WTC11 (cell line): ENCODE results near the gene FGF14. TPM values are rescaled to one million over a fixed set of nuclear protein-coding genes. Genes with fewer than 3 reads are reported as not detected.
A peak's percentile ranks its signal among the peaks of the same experiment; 100 is the strongest.

ENCODE experiments used
- ATAC-seq: fragments of 200-7000 bp; cut with Tn5 transposase; 2 replicates; pipeline ENCODE4 v1.10.0; 2021; ENCODE audit warnings: mild to moderate bottlenecking, moderate library complexity
- CTCF ChIA-PET: fragments of 300-600 bp; sonication (Branson Sonifier 250); formaldehyde crosslinking; loops from one replicate; lab custom pipeline; 2021; ENCODE audit warnings: antibody characterized with exemption; lab: Charles Lee
- POLR2A ChIA-PET: fragments of 350-600 bp; sonication (Branson Sonifier 250); formaldehyde crosslinking; loops from one replicate; lab custom pipeline; 2021; ENCODE audit warnings: antibody characterized with exemption; lab: Charles Lee
- DNase-seq: peaks from one replicate; pipeline ENCODE4 v3.0.0; 2021; ENCODE audit warnings: low spot score
- H3K27ac Mint-ChIP-seq: 2 replicates; pipeline ENCODE4 v1.8.0; 2021; ENCODE audit warnings: mixed read lengths
- H3K27me3 Mint-ChIP-seq: 2 replicates; pipeline ENCODE4 v1.8.0; 2021; ENCODE audit warnings: low read depth, mild to moderate bottlenecking, moderate library complexity, mixed read lengths
- H3K36me3 Mint-ChIP-seq: 2 replicates; pipeline ENCODE4 v1.8.0; 2021; ENCODE audit warnings: mixed read lengths
- H3K4me1 Mint-ChIP-seq: 2 replicates; pipeline ENCODE4 v1.8.0; 2022; ENCODE audit warnings: mixed read lengths
- H3K4me3 Mint-ChIP-seq: 2 replicates; pipeline ENCODE4 v1.8.0; 2021; ENCODE audit warnings: mild to moderate bottlenecking, moderate library complexity, mixed read lengths
- H3K9me3 Mint-ChIP-seq: 2 replicates; pipeline ENCODE4 v1.8.0; 2021; ENCODE audit warnings: mixed read lengths
- ATF1 ChIP-seq: sonication (generic); formaldehyde crosslinking; IDR thresholded peaks from 2 replicates; pipeline ENCODE4 v1.8.1; 2023; ENCODE audit warnings: mild to moderate bottlenecking, moderate library complexity, missing genetic modification reagents
- ATF2 ChIP-seq: sonication (generic); formaldehyde crosslinking; IDR thresholded peaks from 2 replicates; pipeline ENCODE4 v1.8.1; 2022; ENCODE audit warnings: low read depth, missing genetic modification reagents, borderline replicate concordance
- ATF6 ChIP-seq: sonication (generic); formaldehyde crosslinking; IDR thresholded peaks from 2 replicates; pipeline ENCODE4 v1.8.1; 2023; ENCODE audit warnings: mild to moderate bottlenecking, missing genetic modification reagents
- E2F4 ChIP-seq: sonication (generic); formaldehyde crosslinking; IDR thresholded peaks from 2 replicates; pipeline ENCODE4 v1.8.1; 2022; ENCODE audit warnings: low read depth, mild to moderate bottlenecking, moderate library complexity, missing genetic modification reagents, borderline replicate concordance
- ELF4 ChIP-seq: sonication (generic); formaldehyde crosslinking; IDR thresholded peaks from 2 replicates; pipeline ENCODE4 v1.8.1; 2022; ENCODE audit warnings: low read depth, mild to moderate bottlenecking, moderate library complexity, missing genetic modification reagents
- FOXK1 ChIP-seq: sonication (generic); formaldehyde crosslinking; IDR thresholded peaks from 2 replicates; pipeline ENCODE4 v1.8.0; 2022; ENCODE audit warnings: mild to moderate bottlenecking, moderate library complexity, missing genetic modification reagents
- JAZF1 ChIP-seq: fragments of 250-450 bp; sonication (Bioruptor Pico); IDR thresholded peaks from 2 replicates; pipeline ENCODE4 v1.9.0; 2021; ENCODE audit warnings: moderate library complexity, mild to moderate bottlenecking, inconsistent platforms
- MYBL2 ChIP-seq: sonication (generic); formaldehyde crosslinking; IDR thresholded peaks from 2 replicates; pipeline ENCODE4 v1.8.1; 2023; ENCODE audit warnings: mild to moderate bottlenecking, moderate library complexity, missing genetic modification reagents
- NR2C2 ChIP-seq: sonication (generic); formaldehyde crosslinking; IDR thresholded peaks from 2 replicates; pipeline ENCODE4 v1.8.0; 2022; ENCODE audit warnings: mild to moderate bottlenecking, missing genetic modification reagents
- RELA ChIP-seq: sonication (generic); formaldehyde crosslinking; IDR thresholded peaks from 2 replicates; pipeline ENCODE4 v1.8.1; 2022; ENCODE audit warnings: missing genetic modification reagents, mild to moderate bottlenecking, borderline replicate concordance
- SMAD3 ChIP-seq: sonication (generic); formaldehyde crosslinking; IDR thresholded peaks from 2 replicates; pipeline ENCODE4 v1.8.0; 2022; ENCODE audit warnings: missing genetic modification reagents, mild to moderate bottlenecking, borderline replicate concordance
- SMAD4 ChIP-seq: sonication (generic); formaldehyde crosslinking; IDR thresholded peaks from 2 replicates; pipeline ENCODE4 v1.8.0; 2022; ENCODE audit warnings: mild to moderate bottlenecking, missing genetic modification reagents
- SOX15 ChIP-seq: fragments of 250-450 bp; sonication (Bioruptor Pico); IDR thresholded peaks from 2 replicates; pipeline ENCODE4 v1.9.0; 2021; ENCODE audit warnings: mild to moderate bottlenecking
- ZBTB21 ChIP-seq: sonication (generic); formaldehyde crosslinking; IDR thresholded peaks from 2 replicates; pipeline ENCODE4 v1.8.1; 2023; ENCODE audit warnings: mild to moderate bottlenecking, missing genetic modification reagents, borderline replicate concordance
- ZNF219 ChIP-seq: sonication (generic); formaldehyde crosslinking; IDR thresholded peaks from 2 replicates; pipeline ENCODE4 v1.8.0; 2023; ENCODE audit warnings: missing genetic modification reagents, mild to moderate bottlenecking, borderline replicate concordance
- ZNF317 ChIP-seq: sonication (generic); formaldehyde crosslinking; IDR thresholded peaks from 2 replicates; pipeline ENCODE4 v1.8.1; 2023; ENCODE audit warnings: low read depth, mild to moderate bottlenecking, moderate library complexity, missing genetic modification reagents, borderline replicate concordance
- ZNF396 ChIP-seq: fragments of 250-450 bp; sonication (Bioruptor Pico); IDR thresholded peaks from 2 replicates; pipeline ENCODE4 v1.8.0; 2021; ENCODE audit warnings: mild to moderate bottlenecking, moderate library complexity, borderline replicate concordance
- ZNF532 ChIP-seq: fragments of 250-450 bp; sonication (Bioruptor Pico); IDR thresholded peaks from 2 replicates; pipeline ENCODE4 v1.9.0; 2021; ENCODE audit warnings: mild to moderate bottlenecking, borderline replicate concordance
- total RNA-seq: library from RNA; stranded (reverse); gene quantifications from 3 replicates; pipeline ENCODE4 v1.2.3, GENCODE V29; 2021
- TF ChIP-seq, protein P1 (sequence below): sonication (generic); formaldehyde crosslinking; IDR thresholded peaks from 2 replicates; pipeline ENCODE4 v1.8.1; 2022; ENCODE audit warnings: mild to moderate bottlenecking, moderate library complexity, missing genetic modification reagents
- TF ChIP-seq, protein P2 (sequence below): fragments of 250-450 bp; sonication (Bioruptor Pico); IDR thresholded peaks from 2 replicates; pipeline ENCODE4 v1.9.0; 2021; ENCODE audit warnings: moderate library complexity, mild to moderate bottlenecking, inconsistent platforms, borderline replicate concordance
- TF ChIP-seq, protein P3 (sequence below): sonication (generic); formaldehyde crosslinking; IDR thresholded peaks from 2 replicates; pipeline ENCODE4 v1.8.0; 2022; ENCODE audit warnings: mild to moderate bottlenecking, missing genetic modification reagents

Gene FGF14
- total RNA-seq, 1 experiment from 2014 or later = 0.28 TPM

- H3K27me3 Mint-ChIP-seq = no peaks in the 10 kb centered on the region
- ChIA-PET CTCF (interaction anchor here (1.2 kb wide), 1 partner anchor 155 kb away, joined by 4 read pairs; no protein-coding TSS in a partner anchor), POLR2A (no interaction called here)
These were observed 466.0 kb downstream of the FGF14 start for GRCh38 chr13:101935828-101936227.

DNA sequence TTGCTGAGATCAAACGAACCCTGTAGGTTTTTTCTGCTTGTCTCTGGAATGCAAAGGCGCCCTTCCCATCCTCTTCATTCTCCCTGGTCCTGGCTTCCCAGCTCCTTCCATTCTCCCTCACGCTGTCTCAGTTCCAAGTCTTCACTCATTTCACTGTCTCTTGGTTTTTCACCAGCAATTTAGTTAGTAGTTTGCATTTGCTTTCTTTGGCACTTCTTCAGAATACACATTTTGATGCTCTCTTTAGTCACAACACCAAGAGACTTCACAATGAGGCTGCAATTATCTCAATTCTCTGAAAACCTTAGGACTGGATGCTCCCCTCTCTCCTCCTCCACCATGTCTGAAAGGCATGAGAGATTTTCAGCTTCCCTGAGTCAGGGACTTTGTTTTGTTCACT is 470.7 kb downstream of the FGF14 start:
- H3K4me3 Mint-ChIP-seq = no peak overlapping the region
- POLR2A ChIA-PET = no interaction called here
- TF ChIP-seq SOX15 (CRISPR knock-in tag) (no peak), ATF6 (CRISPR knock-in tag) (no peak), ZBTB21 (CRISPR knock-in tag) (no peak), ZNF219 (no peak), FOXK1 (CRISPR knock-in tag) (no peak), ZNF317 (CRISPR knock-in tag) (no peak), RELA (CRISPR knock-in tag) (no peak), ATF1 (CRISPR knock-in tag) (no peak), ATF2 (no peak), SMAD3 (CRISPR knock-in tag) (no peak)
- TF ChIP-seq, protein P1, sequence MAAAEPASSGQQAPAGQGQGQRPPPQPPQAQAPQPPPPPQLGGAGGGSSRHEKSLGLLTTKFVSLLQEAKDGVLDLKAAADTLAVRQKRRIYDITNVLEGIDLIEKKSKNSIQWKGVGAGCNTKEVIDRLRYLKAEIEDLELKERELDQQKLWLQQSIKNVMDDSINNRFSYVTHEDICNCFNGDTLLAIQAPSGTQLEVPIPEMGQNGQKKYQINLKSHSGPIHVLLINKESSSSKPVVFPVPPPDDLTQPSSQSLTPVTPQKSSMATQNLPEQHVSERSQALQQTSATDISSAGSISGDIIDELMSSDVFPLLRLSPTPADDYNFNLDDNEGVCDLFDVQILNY (CRISPR knock-in tag) = no peak
- TF ChIP-seq, protein P2, sequence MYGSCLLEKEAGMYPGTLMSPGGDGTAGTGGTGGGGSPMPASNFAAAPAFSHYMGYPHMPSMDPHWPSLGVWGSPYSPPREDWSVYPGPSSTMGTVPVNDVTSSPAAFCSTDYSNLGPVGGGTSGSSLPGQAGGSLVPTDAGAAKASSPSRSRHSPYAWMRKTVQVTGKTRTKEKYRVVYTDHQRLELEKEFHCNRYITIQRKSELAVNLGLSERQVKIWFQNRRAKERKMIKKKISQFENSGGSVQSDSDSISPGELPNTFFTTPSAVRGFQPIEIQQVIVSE (CRISPR knock-in tag) = no peak
- H3K4me1 Mint-ChIP-seq = peaks cover 7% of the 10 kb centered on the region
- H3K27ac Mint-ChIP-seq = no peak overlapping the region
- CTCF ChIA-PET = no interaction called here
- no peaks in the 10 kb centered on the region for H3K27me3 Mint-ChIP-seq
- no peaks in the 10 kb centered on the region for H3K9me3 Mint-ChIP-seq
- ATAC-seq = peak; percentile 41; the same call in 1 of the 2 replicates
- no peaks in the 10 kb centered on the region for H3K36me3 Mint-ChIP-seq
- DNase-seq = no peak

More at GRCh38 chr13:101935828-101936227, 466.0 kb downstream of the FGF14 start:
- Mint-ChIP-seq H3K9me3 (no peaks in the 10 kb centered on the region), H3K27ac (no peak overlapping the region), H3K4me3 (no peak overlapping the region), H3K36me3 (no peaks in the 10 kb centered on the region), H3K4me1 (peaks cover 5% of the 10 kb centered on the region)
- no peak for ATAC-seq
- no peak for DNase-seq
- TF ChIP-seq SMAD4 = no peak
- TF ChIP-seq JAZF1 (CRISPR knock-in tag) = no peak
- no peak for TF ChIP-seq ELF4 (CRISPR knock-in tag)
- TF ChIP-seq ATF1 (CRISPR knock-in tag) = no peak
- TF ChIP-seq, protein P3, sequence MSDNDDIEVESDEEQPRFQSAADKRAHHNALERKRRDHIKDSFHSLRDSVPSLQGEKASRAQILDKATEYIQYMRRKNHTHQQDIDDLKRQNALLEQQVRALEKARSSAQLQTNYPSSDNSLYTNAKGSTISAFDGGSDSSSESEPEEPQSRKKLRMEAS (CRISPR knock-in tag) = no peak
- TF ChIP-seq ZNF396 (CRISPR knock-in tag) = no peak
- TF ChIP-seq NR2C2 (CRISPR knock-in tag) = no peak
- TF ChIP-seq E2F4 (CRISPR knock-in tag) = no peak
- no peak for TF ChIP-seq MYBL2 (CRISPR knock-in tag)
- TF ChIP-seq ZNF532 (CRISPR knock-in tag) = no peak
